Left cardiac atrium (tissue), 4 donors: Measurements from ENCODE around the gene ASCL2. TPM values are rescaled to one million over a fixed set of nuclear protein-coding genes. Genes with fewer than 3 reads are reported as not detected.

Experiments used
- ATAC-seq, 2 donors: fragments of 200-7000 bp; cut with Tn5 transposase; one replicate each; pipeline ENCODE4 v1.9.1; 2020; ENCODE audit warnings: mild to moderate bottlenecking in 2 of 2, moderate library complexity in 2 of 2
- DNase-seq: peaks from one replicate; pipeline ENCODE4 v3.0.0-alpha.2; 2020
- intact Hi-C, 2 donors: fragments of 100-400 bp; cut with DNase I; formaldehyde crosslinking; loops; one replicate each; pipeline versions ENCODE4 v1.14.1 to v1.15.1; 2022 to 2023
- total RNA-seq, 2 donors: library from RNA; stranded (reverse); fragmentation: NEBNext Ultra II Directional; extraction: Animal tissue kit (Norgen Biotek cat#: 25700); gene quantifications; one replicate each; pipeline ENCODE4 v1.2.1, GENCODE V29; 2021
- donor health status: DM: no; HTN: yes; CAD: no.
- donor health status: DM: no; HTN: yes; CAD: no; lungs with severe emphysema.
- donor health status: DM: yes; HTN: yes; CAD: no.
- donor health status: Dilated cardiomyopathy.

The ASCL2 gene
- total RNA-seq, 2 donors from 2014 or later = 0.39 to 0.50 TPM

DNA sequence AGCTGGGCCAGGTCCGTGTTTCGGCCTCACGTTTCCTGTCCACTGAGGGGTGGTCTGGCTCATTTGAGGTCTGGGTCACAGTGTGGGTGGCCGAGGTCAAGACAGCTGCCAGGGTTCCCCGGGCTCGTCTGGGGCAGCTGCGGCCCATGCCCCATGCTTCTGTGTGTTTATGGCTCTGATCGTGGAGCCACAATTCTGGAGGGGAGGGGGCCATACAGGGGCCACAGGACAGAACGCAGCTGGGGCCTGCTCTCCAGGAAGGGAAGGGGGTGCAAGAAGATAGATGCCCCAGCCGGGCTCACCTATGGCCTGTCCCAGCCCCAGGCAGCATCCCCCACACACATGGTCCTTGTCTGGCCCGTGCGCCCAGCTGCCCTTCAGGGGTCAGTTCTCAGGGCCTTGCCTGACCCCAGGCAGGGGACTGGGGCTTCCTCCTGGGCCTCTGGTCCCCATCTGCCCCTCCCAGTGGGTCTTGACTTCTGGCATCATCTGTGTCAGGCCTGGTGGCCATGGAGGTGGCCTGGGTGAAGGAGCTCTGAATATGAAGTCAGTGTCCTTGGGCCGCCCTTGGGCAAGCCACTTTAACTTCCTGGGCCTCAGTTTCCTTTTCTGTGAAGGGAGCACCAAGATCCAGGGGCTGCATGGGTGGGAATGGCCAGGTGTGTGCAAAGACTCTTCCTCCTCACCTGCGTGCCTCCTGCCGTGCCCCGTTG lies 39.8 kb upstream of the ASCL2 start:
- intact Hi-C loops = loop anchor here in 1 of 2 donors (10.0 kb wide), 1 partner anchor 585 kb away; no protein-coding TSS in a partner anchor
- ATAC-seq = no peak
- DNase-seq = peak; percentile 21

DNA sequence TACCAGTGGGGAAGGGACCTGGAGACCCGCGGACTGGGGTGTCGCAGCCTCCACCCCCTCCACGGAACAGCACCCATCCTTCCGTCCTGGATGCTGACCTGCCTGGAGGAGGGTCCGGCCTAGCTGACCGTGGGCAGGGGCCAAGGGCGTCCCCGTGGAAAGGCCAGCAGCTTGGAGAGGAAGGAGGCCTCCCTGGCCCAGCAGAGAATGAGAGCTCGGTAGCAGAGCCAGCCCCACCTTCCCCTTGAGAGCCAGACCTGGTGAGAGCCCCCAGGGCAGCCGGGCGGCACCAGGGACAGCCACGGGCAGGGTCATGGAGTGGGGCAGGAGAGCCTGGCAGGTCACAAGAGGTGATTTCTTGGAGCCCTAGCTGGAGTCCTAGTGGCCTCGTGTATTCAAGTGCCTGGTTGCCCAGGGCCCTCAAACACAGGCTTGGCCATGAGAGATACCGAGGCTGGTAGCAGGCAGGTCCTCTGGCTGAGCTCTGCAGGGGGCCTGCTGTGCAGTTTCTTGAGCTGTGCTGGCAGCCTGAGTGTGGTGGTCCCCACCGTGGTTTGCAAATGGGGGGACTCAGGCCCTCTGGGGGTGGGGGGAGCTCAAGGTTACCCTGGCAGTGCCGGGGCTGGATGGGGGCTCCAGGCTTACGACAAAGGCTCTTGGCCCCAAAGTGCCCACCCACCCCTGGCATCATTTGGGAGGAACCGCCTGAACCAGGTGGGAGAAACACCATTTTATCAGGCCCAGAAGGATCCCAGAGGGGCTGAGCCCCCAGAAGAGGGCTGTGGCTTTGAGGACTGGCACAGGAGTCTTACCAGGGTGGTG lies 39.1 kb upstream of the ASCL2 start:
- intact Hi-C loops = loop anchor here (10.0 kb wide), 2 partner anchors 215 to 585 kb away; no protein-coding TSS in a partner anchor
- ATAC-seq (no peak), DNase-seq (peak; percentile 7)

DNA sequence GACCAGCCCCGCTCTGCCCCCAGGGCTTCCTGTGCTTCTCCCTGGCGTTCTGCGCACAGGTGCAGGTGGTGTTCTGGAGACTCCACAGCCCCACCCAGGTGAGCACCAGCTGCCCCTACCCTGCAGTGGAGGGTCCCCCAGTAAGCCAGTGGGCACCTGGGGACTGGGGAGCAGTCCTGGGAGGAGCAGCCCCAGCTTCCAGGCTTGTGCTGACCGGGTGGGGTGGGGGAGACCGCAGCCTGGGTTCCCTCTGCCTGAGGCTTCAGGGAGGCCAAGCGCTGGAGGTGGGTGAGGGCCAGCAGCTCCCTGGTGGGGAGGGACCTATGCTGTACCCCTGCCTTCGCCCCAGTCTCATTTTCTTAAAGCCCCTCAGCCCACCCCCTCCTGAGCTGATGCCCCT lies 38.3 kb upstream of the ASCL2 start:
- DNase-seq (no peak), ATAC-seq (no peak)
- intact Hi-C loops = loop anchor here (10.0 kb wide), 1 partner anchor 216 kb away; no protein-coding TSS in a partner anchor

DNA sequence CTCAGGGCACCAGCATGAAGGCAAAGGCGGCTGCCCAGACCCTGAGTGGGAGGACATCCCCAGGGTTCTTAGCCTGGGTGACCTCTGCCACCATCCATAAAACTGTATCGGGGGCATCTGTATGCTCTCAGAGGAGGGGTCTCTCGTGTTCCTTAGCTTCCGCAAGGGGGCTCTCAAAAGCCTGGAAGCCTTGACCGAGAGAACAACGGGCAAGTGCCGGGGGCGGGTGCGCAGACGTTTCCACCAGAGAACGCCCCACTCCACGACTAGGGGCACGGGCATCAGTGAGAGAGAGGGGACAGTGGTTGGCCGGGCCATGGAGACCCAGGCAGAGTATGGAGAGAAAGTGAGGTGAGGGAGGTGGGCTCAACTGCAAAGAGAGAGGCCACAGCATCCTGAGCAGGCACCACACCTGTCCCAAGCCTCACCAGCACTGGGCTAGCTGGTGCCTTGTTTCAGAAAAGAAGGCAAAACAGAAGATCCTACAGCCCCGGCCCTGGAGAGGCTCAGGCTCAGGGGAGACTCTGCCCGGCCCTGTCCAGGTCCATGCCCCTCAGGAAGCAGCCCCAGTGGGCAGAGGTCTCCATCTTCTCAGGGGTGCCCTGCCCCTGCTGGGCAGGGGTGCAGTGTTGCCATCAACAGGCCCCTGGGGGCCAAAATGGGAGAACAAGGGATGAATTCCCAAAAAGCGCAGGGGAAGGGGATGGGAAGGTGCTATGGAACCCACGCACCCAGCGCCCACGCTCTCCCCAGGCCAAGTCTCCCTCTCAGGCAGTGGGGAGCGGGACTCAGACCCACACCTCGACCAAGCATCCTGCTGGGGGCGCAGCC lies 37.3 kb upstream of the ASCL2 start:
- no peak for DNase-seq
- ATAC-seq = no peak
- intact Hi-C loops = loop anchor here (2.0 to 10.0 kb wide), 2 partner anchors 111 to 217 kb away; no protein-coding TSS in a partner anchor

DNA sequence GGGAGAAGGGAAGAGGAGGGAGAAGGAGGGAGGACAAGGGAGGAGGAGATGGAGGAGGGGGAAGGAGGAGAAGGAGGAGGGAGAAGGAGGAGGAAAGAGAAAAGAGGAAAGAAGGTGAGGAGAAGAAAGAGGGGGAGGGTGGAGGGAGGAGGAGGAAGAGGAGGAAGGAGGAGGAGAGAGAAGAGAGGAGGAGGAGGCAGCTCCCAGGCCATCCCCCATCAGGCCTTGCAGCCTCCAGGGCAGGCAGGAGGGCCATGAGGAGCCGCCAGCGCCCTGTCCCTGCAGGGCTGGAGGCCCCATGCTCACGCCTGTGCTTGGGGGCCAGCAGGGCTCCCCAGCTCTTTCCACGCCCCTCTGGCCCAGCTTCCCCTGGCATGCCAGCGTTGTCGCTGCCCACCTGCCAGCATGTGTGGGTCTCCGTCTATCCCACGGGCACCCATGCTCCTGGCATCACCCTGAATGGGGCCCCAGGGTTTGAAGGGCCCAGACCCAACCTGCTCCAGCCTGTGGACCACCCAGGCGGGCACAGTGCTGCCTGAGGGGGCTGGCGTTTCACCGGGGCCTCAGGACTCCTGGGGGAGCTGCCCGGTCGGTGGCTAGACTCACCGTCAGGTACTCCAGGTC lies 36.6 kb upstream of the ASCL2 start:
- DNase-seq = no peak
- peak in 1 of 2 donors; percentile 4 for ATAC-seq
- intact Hi-C loops = loop anchor here (2.0 to 10.0 kb wide), 2 partner anchors 112 to 218 kb away; no protein-coding TSS in a partner anchor

DNA sequence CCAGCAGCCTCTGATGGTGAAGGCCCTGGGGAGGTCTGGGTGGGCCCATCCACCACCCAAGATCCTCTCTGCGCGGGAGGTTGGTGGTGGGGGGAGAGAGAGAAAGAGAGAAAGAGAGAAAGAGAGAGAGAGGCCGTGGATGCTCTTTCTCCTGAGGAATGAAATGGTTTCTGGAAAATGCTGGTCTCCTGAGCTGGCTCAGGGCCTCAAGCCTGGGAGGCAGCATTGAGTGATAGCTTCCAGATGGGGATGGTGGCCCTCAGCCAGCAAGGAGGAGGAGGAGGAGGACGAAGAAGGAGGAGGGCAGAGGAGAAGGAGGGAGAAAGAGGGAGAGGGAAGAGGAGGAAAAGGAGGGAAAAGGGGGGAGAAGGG lies 36.0 kb upstream of the ASCL2 start:
- intact Hi-C loops = loop anchor here (2.0 to 10.0 kb wide), 2 partner anchors 112 to 218 kb away; no protein-coding TSS in a partner anchor
- peak; percentile 70 for DNase-seq
- peak; percentile 10 to 23 for ATAC-seq

DNA sequence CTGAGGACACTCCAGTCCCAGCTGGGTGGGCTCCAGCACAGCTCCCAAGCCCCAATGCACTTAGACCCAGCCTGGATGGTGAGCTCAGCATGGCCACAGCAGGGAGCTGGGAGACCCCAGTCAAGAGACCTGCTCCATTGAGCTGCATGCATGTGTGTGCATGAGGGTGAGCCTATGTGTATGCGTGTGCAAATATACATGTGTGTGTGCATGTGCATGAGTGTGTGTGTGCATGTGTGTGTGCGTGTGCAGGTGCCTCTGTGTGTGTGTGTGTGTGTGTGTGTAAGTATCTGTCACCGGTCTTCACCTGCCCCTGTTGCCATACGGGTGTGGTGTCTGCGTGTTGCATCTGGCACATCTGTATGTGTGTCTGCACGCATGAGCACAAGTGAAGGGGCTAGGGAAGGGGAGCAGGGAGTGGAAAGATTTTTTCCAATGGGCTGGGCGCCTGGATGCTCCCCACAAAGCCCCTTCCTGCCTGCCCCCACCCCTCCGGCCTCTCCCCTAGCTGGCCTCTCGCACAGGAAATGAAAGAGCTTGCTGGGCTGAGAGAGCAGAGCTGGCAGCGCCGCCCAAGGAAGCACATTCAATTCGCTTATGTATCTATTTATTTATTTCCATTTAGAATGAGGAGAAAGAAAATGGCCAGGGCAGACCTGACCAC lies 35.5 kb upstream of the ASCL2 start:
- ATAC-seq (no peak), DNase-seq (no peak)
- intact Hi-C loops = loop anchor here (1.0 to 10.0 kb wide), 3 partner anchors 113 to 219 kb away; no protein-coding TSS in a partner anchor

DNA sequence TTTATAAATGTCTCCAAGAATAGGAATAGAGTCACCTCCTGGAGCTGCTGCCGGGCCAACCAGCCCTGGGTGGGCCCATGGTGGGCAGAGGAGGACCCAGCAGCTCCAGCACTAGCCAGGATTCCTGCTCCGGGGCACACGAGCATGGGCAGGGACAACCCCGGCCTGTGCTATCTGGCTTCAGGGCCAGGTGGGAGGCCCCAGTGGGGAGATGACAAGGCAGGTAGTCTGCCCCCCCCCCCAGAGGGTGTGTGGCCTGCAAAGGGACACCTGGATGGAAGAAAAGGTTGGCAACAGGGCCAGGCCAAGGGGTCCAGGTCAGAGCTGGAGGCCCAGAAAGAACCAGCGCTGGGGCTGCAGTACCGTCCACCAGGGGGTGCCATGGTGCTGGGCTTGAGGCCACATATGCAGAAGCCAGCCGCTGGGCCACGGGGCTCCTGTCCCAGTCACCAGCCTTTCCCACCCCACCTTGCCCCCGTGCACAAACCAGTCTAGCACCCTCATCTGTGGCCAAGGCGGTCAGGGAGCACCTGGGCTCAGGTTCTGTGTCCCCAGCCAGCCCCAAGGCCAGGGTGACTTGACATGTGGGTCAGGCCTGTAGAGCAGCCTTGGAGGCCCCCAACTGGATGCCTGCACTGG lies 34.9 kb upstream of the ASCL2 start:
- ATAC-seq = peak; percentile 52 to 55
- DNase-seq = peak; percentile 93
- intact Hi-C loops = loop anchor here (1.0 to 10.0 kb wide), 2 partner anchors 115 to 220 kb away; no protein-coding TSS in a partner anchor

DNA sequence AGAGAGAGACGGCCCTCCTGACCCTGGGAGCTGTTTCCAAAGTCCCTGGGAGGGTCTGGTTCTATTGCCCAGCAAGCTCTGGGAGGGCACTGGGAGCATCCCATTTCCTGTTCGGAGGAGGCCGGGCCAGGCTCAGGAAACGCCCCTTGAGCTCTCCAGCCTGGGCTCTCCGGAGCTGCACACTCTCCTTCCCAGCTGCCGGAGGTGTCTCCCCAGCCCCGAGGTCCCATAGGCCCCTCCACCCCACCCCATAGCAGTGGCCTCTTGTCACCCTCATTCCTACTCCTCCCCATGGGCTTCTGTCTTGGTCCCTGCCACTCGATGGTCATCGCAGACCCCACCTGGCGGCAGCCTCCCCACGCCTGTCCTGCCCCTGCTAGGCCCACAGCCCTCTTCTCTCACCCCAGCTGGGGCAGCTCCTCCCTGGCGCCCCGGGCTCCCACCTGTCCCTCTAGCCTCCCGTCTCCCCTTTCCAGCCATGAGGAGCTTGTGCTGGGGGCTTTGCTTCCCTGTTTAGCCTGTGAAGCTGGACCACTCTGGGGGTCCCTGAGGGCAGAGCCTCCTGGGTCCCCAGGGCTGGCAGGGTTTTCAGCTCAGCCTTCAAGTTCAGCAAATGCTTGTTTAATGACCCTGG lies 34.2 kb upstream of the ASCL2 start:
- DNase-seq (no peak), ATAC-seq (peak in 1 of 2 donors; percentile 4)
- intact Hi-C loops = loop anchor here (1.0 to 10.0 kb wide), 3 partner anchors 107 to 220 kb away; no protein-coding TSS in a partner anchor

DNA sequence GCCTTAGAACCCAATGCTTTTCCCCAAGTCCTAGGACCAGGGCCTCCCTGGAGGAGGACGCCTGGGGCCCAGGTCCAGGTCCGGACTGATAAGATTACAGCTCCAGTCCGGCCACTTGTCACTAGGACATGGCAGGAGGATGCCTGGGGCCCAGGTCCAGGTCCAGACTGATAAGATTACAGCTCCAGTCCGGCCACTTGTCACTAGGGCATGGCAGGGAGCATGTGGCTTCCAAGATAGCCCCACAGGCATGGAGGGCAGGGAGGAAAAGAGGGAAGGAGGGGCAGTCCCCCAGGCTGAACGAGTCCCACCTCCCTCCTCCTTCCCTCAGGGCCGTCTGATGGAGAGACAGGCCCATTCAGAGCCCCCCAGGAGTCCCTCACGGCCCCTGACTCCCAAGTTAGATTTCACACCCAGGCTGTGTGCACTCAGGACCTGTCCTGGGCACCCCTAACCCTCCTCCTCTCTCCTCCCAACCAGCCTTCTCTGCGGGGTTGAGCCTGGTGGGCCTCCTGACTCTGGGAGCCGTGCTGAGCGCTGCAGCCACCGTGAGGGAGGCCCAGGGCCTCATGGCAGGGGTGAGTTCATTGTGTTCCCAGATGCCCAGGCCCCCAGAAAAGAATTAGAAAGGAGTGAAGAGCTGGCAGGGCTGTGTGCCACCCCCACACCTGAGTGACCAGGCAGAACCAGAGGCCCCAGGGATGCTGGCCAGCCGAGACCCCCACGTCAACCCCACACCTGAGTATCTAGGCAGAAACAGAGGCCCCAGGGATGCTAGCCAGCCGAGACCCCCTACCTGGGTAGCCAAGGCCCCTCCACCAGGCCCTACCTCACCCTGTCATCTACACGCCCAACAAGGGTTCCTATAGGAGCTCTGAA lies 33.5 kb upstream of the ASCL2 start:
- DNase-seq (peak; percentile 69), ATAC-seq (peak; percentile 45 to 55)
- intact Hi-C loops = loop anchor here (5.0 to 10.0 kb wide), 2 partner anchors 107 to 221 kb away; no protein-coding TSS in a partner anchor

DNA sequence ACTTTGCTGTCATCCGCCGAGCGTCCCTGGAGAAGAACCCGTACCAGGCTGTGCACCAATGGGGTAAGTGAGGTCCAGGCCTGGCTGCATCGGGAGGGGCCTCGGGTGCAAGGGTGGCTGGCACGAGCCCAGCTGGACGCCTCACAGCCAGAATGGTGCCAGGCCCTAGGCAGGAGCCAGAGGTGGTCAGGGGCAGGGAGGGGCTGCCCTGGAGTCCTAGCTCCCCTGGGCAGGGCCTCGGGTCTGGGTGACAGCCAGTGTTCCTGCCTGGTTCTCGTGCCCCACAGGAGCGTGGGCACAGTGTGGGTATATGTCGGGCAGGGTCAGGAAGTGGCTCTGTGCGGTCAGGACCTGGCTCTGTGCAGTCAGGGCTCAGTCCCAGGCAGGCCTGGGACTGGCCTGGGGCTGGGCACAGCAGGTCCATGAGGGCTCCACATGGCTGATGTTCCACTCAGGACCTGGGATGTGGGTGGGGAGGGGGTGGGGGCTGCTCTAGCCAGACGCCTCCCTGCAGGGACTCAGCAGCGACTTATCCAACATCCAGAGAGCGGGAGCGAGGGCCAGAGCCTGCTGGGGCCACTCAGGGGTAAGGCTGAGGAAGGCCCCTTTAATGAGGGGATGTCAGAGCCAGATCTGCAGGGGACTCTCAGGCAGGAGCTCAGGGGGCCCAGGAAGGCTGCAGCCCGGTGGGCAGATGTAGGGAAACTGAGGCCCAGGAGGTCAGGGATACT lies 32.7 kb upstream of the ASCL2 start:
- intact Hi-C loops = loop anchor here (5.0 to 10.0 kb wide), 2 partner anchors 106 to 222 kb away; no protein-coding TSS in a partner anchor
- DNase-seq = peak; percentile 57
- ATAC-seq = peak; percentile 43 to 51

DNA sequence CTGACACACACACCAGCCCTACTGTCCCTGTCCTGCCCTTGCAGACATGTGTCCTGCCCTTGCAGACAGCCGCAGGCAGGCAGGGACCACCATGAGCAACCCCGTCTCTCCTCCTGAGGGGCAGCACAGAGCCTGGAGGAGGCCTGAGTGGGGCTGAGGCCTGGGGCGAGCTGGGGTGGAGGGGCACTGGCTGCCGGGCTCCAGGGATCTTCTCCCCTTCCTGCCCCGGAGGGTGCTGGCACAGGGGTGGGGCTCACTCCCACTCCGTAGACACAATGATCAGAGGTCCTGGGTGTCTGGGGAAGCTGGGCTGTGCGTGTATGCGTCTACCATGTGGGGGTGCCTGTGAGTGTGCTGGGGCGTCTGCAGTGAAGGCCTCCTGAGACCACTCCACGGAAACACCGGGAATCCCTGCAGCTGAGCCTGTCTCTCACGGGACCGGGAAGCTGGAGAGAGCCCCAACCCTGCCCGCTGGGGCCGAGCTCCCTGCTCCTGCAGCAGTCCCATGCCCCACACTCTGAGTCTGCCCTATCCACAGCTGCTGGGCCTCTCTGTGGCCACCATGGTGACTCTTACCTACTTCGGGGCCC lies 32.0 kb upstream of the ASCL2 start:
- peak in 1 of 2 donors; percentile 0 for ATAC-seq
- intact Hi-C loops = loop anchor here (5.0 to 10.0 kb wide), 2 partner anchors 105 to 222 kb away; no protein-coding TSS in a partner anchor
- DNase-seq = no peak

DNA sequence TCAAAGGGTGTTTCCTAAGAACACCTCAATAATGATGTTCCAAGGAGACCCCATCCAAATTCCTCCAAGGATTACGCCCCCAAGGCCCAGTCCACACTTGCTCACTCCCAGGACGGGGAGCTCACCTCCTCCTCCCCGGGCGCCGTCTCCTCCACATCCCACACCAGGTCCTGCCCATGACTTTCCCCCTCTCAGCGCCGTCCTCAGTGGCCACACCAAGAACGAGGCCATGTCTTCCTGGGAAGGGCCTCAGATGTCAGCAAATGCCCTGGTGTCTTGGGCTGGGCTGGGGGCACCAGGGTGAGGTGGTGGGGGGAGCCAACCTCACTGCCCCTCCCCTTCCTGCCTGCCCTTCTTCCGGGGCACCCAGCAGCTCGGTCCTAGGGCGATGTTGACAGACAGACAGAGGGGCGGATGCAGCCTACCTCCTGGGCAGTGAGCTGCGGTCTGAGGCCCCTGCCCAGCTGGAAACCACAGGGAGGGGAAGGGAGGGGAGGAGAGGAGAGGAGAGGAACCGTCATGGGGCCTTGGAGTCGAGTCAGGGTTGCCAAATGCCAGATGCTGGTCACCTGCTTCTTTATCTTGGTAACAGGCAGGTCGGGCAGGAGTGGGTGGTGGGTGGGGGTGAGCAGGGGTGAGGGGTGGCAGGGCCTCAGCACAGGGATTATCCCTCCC lies 31.4 kb upstream of the ASCL2 start, which contains the start of the genes C11orf21 and TSPAN32:
C11orf21 (minus strand) TSS at position 288 of the 675 bp plus-strand sequence; CDS start at position 178, 110 bp downstream.
TSPAN32 (plus strand) TSS at position 383 of the 675 bp plus-strand sequence; CDS start at position 520, 137 bp downstream.
- intact Hi-C loops = loop anchor here (5.0 to 10.0 kb wide), 2 partner anchors 104 to 223 kb away; no protein-coding TSS in a partner anchor
- peak; percentile 21 for DNase-seq
- peak; percentile 13 to 24 for ATAC-seq
